ENCODE measurements around the gene LPP. TPM values are rescaled to one million over a fixed set of nuclear protein-coding genes. Genes with fewer than 3 reads are reported as not detected.

LPP gene
- total and polyA plus RNA-seq, 10 of the 15 experiments (the other 5 are each of a cell fraction or from before 2014, with no cell fraction given), result under 0.01 to 0.62 (median 0.03) TPM

DNA sequence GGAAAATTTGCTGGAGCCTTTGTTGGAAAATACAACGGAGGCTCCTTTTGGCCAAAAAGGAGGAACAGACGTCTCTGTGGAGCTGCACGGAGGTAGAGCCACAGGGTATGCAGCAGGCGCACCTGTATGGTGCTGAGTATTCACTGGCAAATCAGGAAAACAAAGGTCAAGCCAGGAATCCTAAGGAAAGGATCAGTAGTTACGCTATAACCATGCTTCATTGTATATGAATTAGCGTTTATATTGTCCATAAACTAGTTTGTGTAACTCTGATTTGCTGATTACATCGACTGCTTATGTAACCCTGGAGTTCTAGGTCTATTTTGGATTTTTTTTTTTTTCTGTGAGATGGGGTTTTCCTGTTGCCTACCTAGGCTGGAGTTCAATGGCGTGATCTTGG, 45.4 kb downstream of the LPP start (continued):
- TF ChIP-seq, protein P1, sequence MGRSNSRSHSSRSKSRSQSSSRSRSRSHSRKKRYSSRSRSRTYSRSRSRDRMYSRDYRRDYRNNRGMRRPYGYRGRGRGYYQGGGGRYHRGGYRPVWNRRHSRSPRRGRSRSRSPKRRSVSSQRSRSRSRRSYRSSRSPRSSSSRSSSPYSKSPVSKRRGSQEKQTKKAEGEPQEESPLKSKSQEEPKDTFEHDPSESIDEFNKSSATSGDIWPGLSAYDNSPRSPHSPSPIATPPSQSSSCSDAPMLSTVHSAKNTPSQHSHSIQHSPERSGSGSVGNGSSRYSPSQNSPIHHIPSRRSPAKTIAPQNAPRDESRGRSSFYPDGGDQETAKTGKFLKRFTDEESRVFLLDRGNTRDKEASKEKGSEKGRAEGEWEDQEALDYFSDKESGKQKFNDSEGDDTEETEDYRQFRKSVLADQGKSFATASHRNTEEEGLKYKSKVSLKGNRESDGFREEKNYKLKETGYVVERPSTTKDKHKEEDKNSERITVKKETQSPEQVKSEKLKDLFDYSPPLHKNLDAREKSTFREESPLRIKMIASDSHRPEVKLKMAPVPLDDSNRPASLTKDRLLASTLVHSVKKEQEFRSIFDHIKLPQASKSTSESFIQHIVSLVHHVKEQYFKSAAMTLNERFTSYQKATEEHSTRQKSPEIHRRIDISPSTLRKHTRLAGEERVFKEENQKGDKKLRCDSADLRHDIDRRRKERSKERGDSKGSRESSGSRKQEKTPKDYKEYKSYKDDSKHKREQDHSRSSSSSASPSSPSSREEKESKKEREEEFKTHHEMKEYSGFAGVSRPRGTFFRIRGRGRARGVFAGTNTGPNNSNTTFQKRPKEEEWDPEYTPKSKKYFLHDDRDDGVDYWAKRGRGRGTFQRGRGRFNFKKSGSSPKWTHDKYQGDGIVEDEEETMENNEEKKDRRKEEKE (IDR thresholded peaks at IDR 0.05), result no peak
- TF ChIP-seq RUNX3 (IDR thresholded peaks at IDR 0.05; ENCODE audit: low read length), result no peak

- intact Hi-C loops (cut with micrococcal nuclease; ENCODE audit: unreplicated experiment) (no loop called here), in situ Hi-C loops (cut with MboI) (no loop called here)
- 27% methylated on average over 2 of the region's 2 CpGs for WGBS (ENCODE audit: insufficient coverage, insufficient replicate concordance, low lambda C conversion rate, missing lambda C conversion rate)
- Histone ChIP-seq H3K79me2 (ENCODE audit: control insufficient read depth, insufficient read depth, low read length) (no peaks in the 10 kb centered on the region), H3K9me3 (replicated peaks; ENCODE audit: control insufficient read depth, insufficient read depth, low read length) (no peaks in the 10 kb centered on the region), H3K27ac (ENCODE audit: control insufficient read depth, insufficient read depth) (no peak overlapping the region), H3K9ac (ENCODE audit: control insufficient read depth, insufficient read depth, low read length) (no peak overlapping the region), H3K4me3 (no peak overlapping the region), H2AFZ (ENCODE audit: control insufficient read depth, low read depth, low read length) (no peak overlapping the region), H4K20me1 (ENCODE audit: control insufficient read depth, insufficient read depth) (no peaks in the 10 kb centered on the region), H3K27me3 (replicated peaks in 1 of 2; ENCODE audit: control insufficient read depth in 2 of 2, insufficient read depth in 2 of 2, low read length in 1 of 2) (no peaks in the 10 kb centered on the region), H3K4me1 (ENCODE audit: control insufficient read depth, insufficient read depth, low read length) (no peaks in the 10 kb centered on the region), H3K4me2 (ENCODE audit: control insufficient read depth, insufficient read depth) (no peak overlapping the region), H3K36me3 (ENCODE audit: control insufficient read depth in 2 of 2, insufficient read depth in 2 of 2, low read length in 1 of 2) (no peaks in the 10 kb centered on the region)
- RAD21 ChIA-PET (ENCODE audit: unreplicated experiment), result no interaction called here
- CTCF ChIA-PET, result interaction anchor here (0.6 kb wide), 1 partner anchor 21 kb away, joined by 3 read pairs; no protein-coding TSS in a partner anchor
- DNase-seq (ENCODE audit: low read depth, low spot score) (no peak), ATAC-seq (no peak), FAIRE-seq (no peak)
- no TSS peak for BruUV-seq (replicated peaks)
- POLR2A ChIA-PET, result no interaction called here
- SMC1A ChIA-PET (ENCODE audit: uncharacterized antibody, unreplicated experiment), result no interaction called here
- TF ChIP-seq SMAD5 (IDR thresholded peaks at IDR 0.05; ENCODE audit: low read depth), result no peak
- no peak for TF ChIP-seq ZNF622 (IDR thresholded peaks at IDR 0.05)
- TF ChIP-seq CBX5 (IDR thresholded peaks at IDR 0.05; ENCODE audit: low read depth), result no peak
- no peak for TF ChIP-seq NBN (IDR thresholded peaks at IDR 0.05)
- no peak for TF ChIP-seq RELB (IDR thresholded peaks at IDR 0.05; ENCODE audit: low read depth)
- TF ChIP-seq SMARCA5 (IDR thresholded peaks at IDR 0.05), result no peak
- no peak for TF ChIP-seq TCF3 (IDR thresholded peaks at IDR 0.05; ENCODE audit: borderline replicate concordance, insufficient read depth, low read depth, low read length)
- TF ChIP-seq FOXM1 (IDR thresholded peaks at IDR 0.05; ENCODE audit: low read depth, low read length), result no peak
- TF ChIP-seq CBX3 (IDR thresholded peaks at IDR 0.05; ENCODE audit: borderline replicate concordance, low read depth), result no peak
- TF ChIP-seq FOS (IDR thresholded peaks at IDR 0.05; ENCODE audit: borderline replicate concordance, extremely low read depth, insufficient read length), result no peak
- TF ChIP-seq, protein P2, sequence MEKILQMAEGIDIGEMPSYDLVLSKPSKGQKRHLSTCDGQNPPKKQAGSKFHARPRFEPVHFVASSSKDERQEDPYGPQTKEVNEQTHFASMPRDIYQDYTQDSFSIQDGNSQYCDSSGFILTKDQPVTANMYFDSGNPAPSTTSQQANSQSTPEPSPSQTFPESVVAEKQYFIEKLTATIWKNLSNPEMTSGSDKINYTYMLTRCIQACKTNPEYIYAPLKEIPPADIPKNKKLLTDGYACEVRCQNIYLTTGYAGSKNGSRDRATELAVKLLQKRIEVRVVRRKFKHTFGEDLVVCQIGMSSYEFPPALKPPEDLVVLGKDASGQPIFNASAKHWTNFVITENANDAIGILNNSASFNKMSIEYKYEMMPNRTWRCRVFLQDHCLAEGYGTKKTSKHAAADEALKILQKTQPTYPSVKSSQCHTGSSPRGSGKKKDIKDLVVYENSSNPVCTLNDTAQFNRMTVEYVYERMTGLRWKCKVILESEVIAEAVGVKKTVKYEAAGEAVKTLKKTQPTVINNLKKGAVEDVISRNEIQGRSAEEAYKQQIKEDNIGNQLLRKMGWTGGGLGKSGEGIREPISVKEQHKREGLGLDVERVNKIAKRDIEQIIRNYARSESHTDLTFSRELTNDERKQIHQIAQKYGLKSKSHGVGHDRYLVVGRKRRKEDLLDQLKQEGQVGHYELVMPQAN (conservative IDR thresholded peaks at IDR 0.05), result no peak
- TF ChIP-seq E2F8 (IDR thresholded peaks at IDR 0.05; ENCODE audit: low read depth, partially characterized antibody), result no peak
- TF ChIP-seq FOXK2 (IDR thresholded peaks at IDR 0.05), result no peak
Measured at GRCh38 chr3:188200481-188200880, 46.5 kb downstream of the LPP start.

Measured in GM12878 (cell line).